Panc1 (cell line): ENCODE results near the gene ACYP2. TPM values are rescaled to one million over a fixed set of nuclear protein-coding genes. Genes with fewer than 3 reads are reported as not detected.
"Not testable (repeated sequence)": the region's sequence is repeated elsewhere in the genome, so short reads cannot be mapped to it uniquely, and the experiment has no call there.

Experiments
- ATAC-seq: fragments of 200-7000 bp; cut with Tn5 transposase; 2 replicates; pipeline ENCODE4 v1.9.1; 2020; ENCODE audit warnings: mild to moderate bottlenecking, moderate library complexity
- BruUV-seq: library from RNA; stranded (reverse); fragments of 400-500 nt; replicated peaks from 2 replicates; lab custom pipeline; 2021; lab: Mats Ljungman, UMichigan
- CTCF ChIA-PET: fragments of 300-600 bp; sonication (Branson Sonifier 250); formaldehyde crosslinking; loops from one replicate; lab custom pipeline; 2022; ENCODE audit warnings: antibody characterized with exemption; lab: Charles Lee
- POLR2A ChIA-PET: fragments of 300-600 bp; sonication (Branson Sonifier 250); formaldehyde crosslinking; loops from one replicate; lab custom pipeline; 2022; ENCODE audit warnings: antibody characterized with exemption; lab: Charles Lee
- DNase-seq: peaks from one replicate; pipeline ENCODE4 v3.0.0-alpha.2; 2010; ENCODE audit warnings: low read depth, low spot score
- H3K27ac ChIP-seq: 2 replicates; pipeline ENCODE4 v1.5.1; 2011; ENCODE audit warnings: mild to moderate bottlenecking, low read length, inconsistent platforms
- H3K27me3 ChIP-seq: fragments of 200-500 bp; sonication (Bioruptor generic); 2 replicates; pipeline ENCODE4 v1.6.0; 2014; ENCODE audit warnings: low read length, inconsistent platforms; ENCODE audit not compliant: control insufficient read depth, insufficient read depth
- H3K36me3 ChIP-seq: fragments of 200-500 bp; sonication (Bioruptor generic); 2 replicates; pipeline ENCODE4 v1.5.1; 2014; ENCODE audit warnings: inconsistent platforms, mild to moderate bottlenecking, low read length, moderate library complexity; ENCODE audit not compliant: control insufficient read depth, insufficient read depth
- H3K4me1 ChIP-seq: 2 replicates; pipeline ENCODE4 v1.5.1; 2011; ENCODE audit warnings: inconsistent platforms, mild to moderate bottlenecking, low read length, moderate library complexity; ENCODE audit not compliant: control insufficient read depth, insufficient read depth
- H3K4me3 ChIP-seq, 2 experiments: 2 replicates each; pipeline ENCODE4 v1.5.1; 2011 to 2012; ENCODE audit warnings: low read depth in 2 of 2, low read length in 2 of 2, mild to moderate bottlenecking in 2 of 2, inconsistent platforms in 1 of 2, moderate library complexity in 1 of 2
- H3K9me3 ChIP-seq: fragments of 200-500 bp; sonication (Bioruptor generic); 2 replicates; pipeline ENCODE4 v1.5.1; 2014; ENCODE audit warnings: low read depth, mild to moderate bottlenecking, inconsistent platforms, low read length, moderate library complexity; ENCODE audit not compliant: control insufficient read depth, insufficient read depth
- POLR2AphosphoS5 ChIP-seq: IDR thresholded peaks from 2 replicates; pipeline ENCODE4 v1.6.1; 2012; ENCODE audit warnings: mild to moderate bottlenecking, low read depth, low read length, moderate library complexity
- SIN3A ChIP-seq: IDR thresholded peaks from 2 replicates; pipeline ENCODE4 v1.6.1; 2012; ENCODE audit warnings: low read depth, mild to moderate bottlenecking, low read length, moderate library complexity, borderline replicate concordance; ENCODE audit not compliant: insufficient read depth
- TCF7L2 ChIP-seq: IDR thresholded peaks from 2 replicates; pipeline ENCODE4 v1.6.1; 2011; ENCODE audit warnings: mild to moderate bottlenecking, low read depth, low read length, inconsistent platforms
- in situ Hi-C: cut with HindIII; loops from 2 replicates; pipeline ENCODE4 v1.10.0; 2016; ENCODE audit warnings: low sequenced_read_pairs, low pct_unique_long_range_greater_than_20kb
- intact Hi-C: fragments of 100-400 bp; cut with micrococcal nuclease; formaldehyde crosslinking; loops from one replicate; pipeline ENCODE4 v1.10.0; 2022; ENCODE audit not compliant: unreplicated experiment
- total RNA-seq: library from RNA; stranded (reverse); gene quantifications from one replicate; pipeline ENCODE4 v1.2.1, GENCODE V29; 2021; ENCODE audit not compliant: unreplicated experiment
- TF ChIP-seq, protein P1 (sequence below), 2 experiments: IDR thresholded peaks; 2 replicates each; pipeline ENCODE4 v1.6.1; 2011 to 2012; ENCODE audit warnings: low read depth in 2 of 2, control low read depth in 1 of 2, low read length in 1 of 2, mild to moderate bottlenecking in 1 of 2, moderate library complexity in 1 of 2; ENCODE audit not compliant: insufficient read depth in 1 of 2
- TF ChIP-seq, protein P2 (sequence below): fragments of 450-650 bp; IDR thresholded peaks from 2 replicates; pipeline ENCODE4 v1.5.1; 2017; ENCODE audit warnings: mild to moderate bottlenecking

Gene ACYP2
- total RNA-seq, 1 experiment from 2014 or later: 11.5 TPM

GRCh38 chr2:54107903-54108615 is 7.4 kb upstream of the ACYP2 start:
- Histone ChIP-seq H3K36me3 (no peaks in the 10 kb centered on the region), H3K9me3 (no peaks in the 10 kb centered on the region), H3K27ac (no peak overlapping the region), H3K27me3 (no peaks in the 10 kb centered on the region), H3K4me3 (no peak overlapping the region), H3K4me1 (no peaks in the 10 kb centered on the region)
- in situ Hi-C loops: no loop called here
- no TSS peak for BruUV-seq
- no peak for DNase-seq
- TF ChIP-seq SIN3A (no peak), TCF7L2 (no peak), POLR2AphosphoS5 (no peak)
- TF ChIP-seq, protein P1, sequence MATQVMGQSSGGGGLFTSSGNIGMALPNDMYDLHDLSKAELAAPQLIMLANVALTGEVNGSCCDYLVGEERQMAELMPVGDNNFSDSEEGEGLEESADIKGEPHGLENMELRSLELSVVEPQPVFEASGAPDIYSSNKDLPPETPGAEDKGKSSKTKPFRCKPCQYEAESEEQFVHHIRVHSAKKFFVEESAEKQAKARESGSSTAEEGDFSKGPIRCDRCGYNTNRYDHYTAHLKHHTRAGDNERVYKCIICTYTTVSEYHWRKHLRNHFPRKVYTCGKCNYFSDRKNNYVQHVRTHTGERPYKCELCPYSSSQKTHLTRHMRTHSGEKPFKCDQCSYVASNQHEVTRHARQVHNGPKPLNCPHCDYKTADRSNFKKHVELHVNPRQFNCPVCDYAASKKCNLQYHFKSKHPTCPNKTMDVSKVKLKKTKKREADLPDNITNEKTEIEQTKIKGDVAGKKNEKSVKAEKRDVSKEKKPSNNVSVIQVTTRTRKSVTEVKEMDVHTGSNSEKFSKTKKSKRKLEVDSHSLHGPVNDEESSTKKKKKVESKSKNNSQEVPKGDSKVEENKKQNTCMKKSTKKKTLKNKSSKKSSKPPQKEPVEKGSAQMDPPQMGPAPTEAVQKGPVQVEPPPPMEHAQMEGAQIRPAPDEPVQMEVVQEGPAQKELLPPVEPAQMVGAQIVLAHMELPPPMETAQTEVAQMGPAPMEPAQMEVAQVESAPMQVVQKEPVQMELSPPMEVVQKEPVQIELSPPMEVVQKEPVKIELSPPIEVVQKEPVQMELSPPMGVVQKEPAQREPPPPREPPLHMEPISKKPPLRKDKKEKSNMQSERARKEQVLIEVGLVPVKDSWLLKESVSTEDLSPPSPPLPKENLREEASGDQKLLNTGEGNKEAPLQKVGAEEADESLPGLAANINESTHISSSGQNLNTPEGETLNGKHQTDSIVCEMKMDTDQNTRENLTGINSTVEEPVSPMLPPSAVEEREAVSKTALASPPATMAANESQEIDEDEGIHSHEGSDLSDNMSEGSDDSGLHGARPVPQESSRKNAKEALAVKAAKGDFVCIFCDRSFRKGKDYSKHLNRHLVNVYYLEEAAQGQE (IDR thresholded peaks at IDR 0.05; ENCODE audit: insufficient read depth in 1 of 2, low read depth in 2 of 2, low read length in 1 of 2): no peak
- TF ChIP-seq, protein P2, sequence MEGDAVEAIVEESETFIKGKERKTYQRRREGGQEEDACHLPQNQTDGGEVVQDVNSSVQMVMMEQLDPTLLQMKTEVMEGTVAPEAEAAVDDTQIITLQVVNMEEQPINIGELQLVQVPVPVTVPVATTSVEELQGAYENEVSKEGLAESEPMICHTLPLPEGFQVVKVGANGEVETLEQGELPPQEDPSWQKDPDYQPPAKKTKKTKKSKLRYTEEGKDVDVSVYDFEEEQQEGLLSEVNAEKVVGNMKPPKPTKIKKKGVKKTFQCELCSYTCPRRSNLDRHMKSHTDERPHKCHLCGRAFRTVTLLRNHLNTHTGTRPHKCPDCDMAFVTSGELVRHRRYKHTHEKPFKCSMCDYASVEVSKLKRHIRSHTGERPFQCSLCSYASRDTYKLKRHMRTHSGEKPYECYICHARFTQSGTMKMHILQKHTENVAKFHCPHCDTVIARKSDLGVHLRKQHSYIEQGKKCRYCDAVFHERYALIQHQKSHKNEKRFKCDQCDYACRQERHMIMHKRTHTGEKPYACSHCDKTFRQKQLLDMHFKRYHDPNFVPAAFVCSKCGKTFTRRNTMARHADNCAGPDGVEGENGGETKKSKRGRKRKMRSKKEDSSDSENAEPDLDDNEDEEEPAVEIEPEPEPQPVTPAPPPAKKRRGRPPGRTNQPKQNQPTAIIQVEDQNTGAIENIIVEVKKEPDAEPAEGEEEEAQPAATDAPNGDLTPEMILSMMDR: no peak
- ChIA-PET POLR2A (no interaction called here), CTCF (interaction anchor here (1.9 kb wide), 1 partner anchor 597 kb away, joined by 19 read pairs; no protein-coding TSS in a partner anchor)
- intact Hi-C loops: loop anchor here (5.0 kb wide), 1 partner anchor 594 kb away; no protein-coding TSS in a partner anchor
- no peak for ATAC-seq

GRCh38 chr2:54109848-54110247 is 5.6 kb upstream of the ACYP2 start:
- in situ Hi-C loops: no loop called here
- POLR2A ChIA-PET: no interaction called here
- no peak overlapping the region for H3K27ac ChIP-seq
- BruUV-seq: no TSS peak
- H3K4me3 ChIP-seq: no peak overlapping the region
- H3K27me3 ChIP-seq: no peaks in the 10 kb centered on the region
- TF ChIP-seq TCF7L2 (no peak), POLR2AphosphoS5 (no peak), SIN3A (no peak)
- TF ChIP-seq, protein P2: no peak
- TF ChIP-seq, protein P1 (IDR thresholded peaks at IDR 0.05; ENCODE audit: insufficient read depth in 1 of 2, low read depth in 2 of 2, low read length in 1 of 2): no peak
- peaks cover 3% of the 10 kb centered on the region; the same call in 1 of the 2 replicates for H3K4me1 ChIP-seq
- CTCF ChIA-PET: no interaction called here
- DNase-seq (no peak), ATAC-seq (no peak)
- no peaks in the 10 kb centered on the region for H3K9me3 ChIP-seq
- peaks cover 1% of the 10 kb centered on the region; the same call in 1 of the 2 replicates for H3K36me3 ChIP-seq
- intact Hi-C loops: loop anchor here (5.0 kb wide), 1 partner anchor 592 kb away; no protein-coding TSS in a partner anchor

DNA sequence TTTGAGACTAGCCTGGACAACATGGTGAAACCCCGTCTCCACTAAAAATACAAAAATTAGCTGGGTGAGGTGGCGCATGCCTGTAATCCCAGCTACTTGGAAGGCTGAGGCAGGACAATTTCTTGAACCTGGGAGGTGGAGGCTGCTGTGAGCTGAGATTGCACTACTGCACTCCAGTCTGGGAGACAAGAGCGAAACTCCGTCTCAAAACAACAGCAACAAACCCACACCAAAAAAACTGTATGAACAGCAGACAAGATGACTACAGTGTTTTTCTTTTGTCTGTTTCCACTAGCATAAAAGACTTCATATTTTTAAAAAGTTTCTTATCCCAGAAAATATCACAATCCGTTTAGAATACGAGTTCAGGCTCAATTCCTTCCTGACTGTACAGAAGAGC is 936 bp upstream of the ACYP2 start:
- in situ Hi-C loops, H3K9me3 ChIP-seq, DNase-seq, intact Hi-C loops, BruUV-seq, CTCF ChIA-PET, H3K27me3 ChIP-seq, ATAC-seq, H3K4me1 ChIP-seq, H3K36me3 ChIP-seq: not testable (repeated sequence)
- Histone ChIP-seq H3K27ac (peak overlapping the region; percentile 90), H3K4me3 (peak overlapping the region; percentile 74 to 80; a peak in 3 of 4 replicates)
- POLR2A ChIA-PET: interaction anchor here (0.7 to 0.9 kb wide), 3 partner anchors 455 to 586 kb away, joined by 3 to 12 read pairs (median 4); no protein-coding TSS in a partner anchor
